CD4-positive, alpha-beta T cell (primary cell): Measurements from ENCODE around the gene BFAR. TPM values are rescaled to one million over a fixed set of nuclear protein-coding genes. Genes with fewer than 3 reads are reported as not detected.

Source experiments
- ATAC-seq: fragments of 200-7000 bp; cut with Tn5 transposase; one replicate; pipeline ENCODE4 v1.10.0; 2022; ENCODE audit warnings: mild to moderate bottlenecking; ENCODE audit not compliant: poor library complexity
- CTCF ChIA-PET: fragments of 350-600 bp; sonication (Branson Sonifier 250); formaldehyde crosslinking; loops from one replicate; lab custom pipeline; 2021; ENCODE audit warnings: antibody characterized with exemption, inconsistent platforms; lab: Charles Lee
- POLR2A ChIA-PET: fragments of 350-600 bp; sonication (Branson Sonifier 250); formaldehyde crosslinking; loops from one replicate; lab custom pipeline; 2021; ENCODE audit warnings: antibody characterized with exemption, inconsistent platforms; lab: Charles Lee
- DNase-seq, 14 experiments: peaks; one replicate each; pipeline ENCODE4 v3.0.0-alpha.2; 2013 to 2020; ENCODE audit warnings: mixed read lengths in 2 of 14
- H3K27ac ChIP-seq, 2 donors: one replicate each; pipeline versions ENCODE4 v1.5.1 to v1.7.0; 2013; ENCODE audit warnings: low read length in 2 of 2, low read depth in 1 of 2, mild to moderate bottlenecking in 1 of 2
- H3K27me3 ChIP-seq, 2 experiments: 1 replicate in 1 of 2; 2 replicates in 1 of 2; pipeline versions ENCODE4 v1.6.1 to v1.7.0; 2013; ENCODE audit warnings: low read length in 2 of 2, control low read depth in 1 of 2, mild to moderate bottlenecking in 1 of 2, moderate library complexity in 1 of 2; ENCODE audit not compliant: insufficient read depth in 2 of 2, control insufficient read depth in 1 of 2
- H3K36me3 ChIP-seq: one replicate; pipeline ENCODE4 v1.6.1; 2013; ENCODE audit warnings: low read length, control low read depth; ENCODE audit not compliant: insufficient read depth
- H3K4me1 ChIP-seq: one replicate; pipeline ENCODE4 v1.6.1; 2013; ENCODE audit warnings: low read length, control low read depth; ENCODE audit not compliant: insufficient read depth
- H3K4me3 ChIP-seq: one replicate; pipeline ENCODE4 v1.5.1; 2013; ENCODE audit warnings: mild to moderate bottlenecking, low read length, moderate library complexity
- H3K9me3 ChIP-seq, 2 experiments: 1 replicate in 1 of 2; 2 replicates in 1 of 2; pipeline versions ENCODE4 v1.6.1 to v1.7.0; 2013; ENCODE audit warnings: low read length in 2 of 2, mild to moderate bottlenecking in 2 of 2, control low read depth in 1 of 2, moderate library complexity in 1 of 2; ENCODE audit not compliant: control insufficient read depth in 1 of 2, insufficient read depth in 1 of 2
- H3K27ac Mint-ChIP-seq: one replicate; pipeline ENCODE4 v1.8.0; 2020; ENCODE audit warnings: mixed read lengths
- H3K27me3 Mint-ChIP-seq: one replicate; pipeline ENCODE4 v1.8.0; 2021; ENCODE audit warnings: mixed read lengths
- H3K36me3 Mint-ChIP-seq: one replicate; pipeline ENCODE4 v1.8.0; 2021; ENCODE audit warnings: low read depth, mixed read lengths
- H3K4me1 Mint-ChIP-seq: one replicate; pipeline ENCODE4 v1.8.0; 2021; ENCODE audit warnings: low read depth, mixed read lengths
- H3K4me3 Mint-ChIP-seq: one replicate; pipeline ENCODE4 v1.8.0; 2020; ENCODE audit warnings: mild to moderate bottlenecking, mixed read lengths
- H3K9me3 Mint-ChIP-seq: one replicate; pipeline ENCODE4 v1.8.0; 2020; ENCODE audit warnings: mixed read lengths
- CTCF ChIP-seq: fragments of 200-600 bp; IDR thresholded peaks from one replicate; pipeline ENCODE4 v1.8.0; 2022; ENCODE audit warnings: antibody characterized with exemption, mild to moderate bottlenecking
- intact Hi-C, 2 experiments: fragments of 100-400 bp; cut with DNase I in 1 of 2; cut with micrococcal nuclease in 1 of 2; formaldehyde crosslinking; loops; one replicate each; pipeline versions ENCODE4 v1.15.1 to v1.9.0; 2023 to 2025; cut with DNase I, micrococcal nuclease
- total RNA-seq, 174 experiments: library from RNA in 2 of 174; stranded (reverse) in 2 of 174; gene quantifications; one replicate each; pipeline ENCODE4 v1.2.3 and lab custom pipeline; 2021 to 2026

BFAR gene
- total RNA-seq, 2 experiments from 2014 or later = 36.9 to 37.6 TPM

GRCh38 chr16:14608111-14608566, 24.6 kb upstream of the BFAR start:
- Mint-ChIP-seq H3K4me1 (no peaks in the 10 kb centered on the region), H3K27me3 (no peaks in the 10 kb centered on the region), H3K36me3 (peaks cover 80% of the 10 kb centered on the region), H3K9me3 (no peaks in the 10 kb centered on the region), H3K4me3 (no peak overlapping the region), H3K27ac (no peak overlapping the region)
- intact Hi-C loops = loop anchor here in 1 of 2 experiments (10.0 kb wide), 1 partner anchor 683 kb away; the partner anchor contains the start of gene ERCC4
- TF ChIP-seq CTCF = no peak
- ChIA-PET CTCF (no interaction called here), POLR2A (interaction anchor here (0.6 kb wide), 1 partner anchor 9 kb away, joined by 3 read pairs; no protein-coding TSS in a partner anchor)
- H3K27me3 ChIP-seq = no peaks in the 10 kb centered on the region
- no peak for ATAC-seq
- DNase-seq = no peak
- no peak overlapping the region for H3K27ac ChIP-seq
- no peaks in the 10 kb centered on the region for H3K4me1 ChIP-seq
- H3K4me3 ChIP-seq = no peak overlapping the region
- no peaks in the 10 kb centered on the region for H3K9me3 ChIP-seq
- peaks cover 80% of the 10 kb centered on the region for H3K36me3 ChIP-seq

- H3K4me3 ChIP-seq = no peak overlapping the region
- H3K9me3 ChIP-seq = no peaks in the 10 kb centered on the region
- Mint-ChIP-seq H3K27me3 (no peaks in the 10 kb centered on the region), H3K4me3 (no peak overlapping the region), H3K27ac (no peak overlapping the region), H3K9me3 (no peaks in the 10 kb centered on the region), H3K4me1 (no peaks in the 10 kb centered on the region), H3K36me3 (peaks cover 80% of the 10 kb centered on the region)
- no peaks in the 10 kb centered on the region for H3K27me3 ChIP-seq
- TF ChIP-seq CTCF = no peak
- H3K27ac ChIP-seq = no peak overlapping the region
- ATAC-seq (no peak), DNase-seq (no peak)
- ChIA-PET CTCF (interaction anchor here (1.7 kb wide), 1 partner anchor 13 kb away, joined by 6 read pairs; no protein-coding TSS in a partner anchor), POLR2A (no interaction called here)
- no peaks in the 10 kb centered on the region for H3K4me1 ChIP-seq
- peaks cover 79% of the 10 kb centered on the region for H3K36me3 ChIP-seq
- intact Hi-C loops = loop anchor here in 1 of 2 experiments (10.0 kb wide), 1 partner anchor 684 kb away; the partner anchor contains the start of gene ERCC4
These were observed 24.1 kb upstream of the BFAR start for GRCh38 chr16:14608604-14609003.

GRCh38 chr16:14609716-14610115, 23.0 kb upstream of the BFAR start:
- Histone ChIP-seq H3K27me3 (no peaks in the 10 kb centered on the region), H3K4me3 (no peak overlapping the region), H3K9me3 (no peaks in the 10 kb centered on the region), H3K27ac (no peak overlapping the region), H3K36me3 (peaks cover 76% of the 10 kb centered on the region), H3K4me1 (no peaks in the 10 kb centered on the region)
- ATAC-seq (no peak), DNase-seq (no peak)
- POLR2A ChIA-PET = no interaction called here
- Mint-ChIP-seq H3K4me3 (no peak overlapping the region), H3K36me3 (peaks cover 84% of the 10 kb centered on the region), H3K27me3 (no peaks in the 10 kb centered on the region), H3K9me3 (no peaks in the 10 kb centered on the region), H3K4me1 (no peaks in the 10 kb centered on the region), H3K27ac (no peak overlapping the region)
- CTCF ChIA-PET = interaction anchor here (1.7 kb wide), 1 partner anchor 15 kb away, joined by 6 read pairs; no protein-coding TSS in a partner anchor
- intact Hi-C loops = loop anchor here in 1 of 2 experiments (10.0 kb wide), 1 partner anchor 685 kb away; the partner anchor contains the start of gene ERCC4
- TF ChIP-seq CTCF = no peak
